ENCODE results near the gene SNX13.

The SNX13 gene

DNA sequence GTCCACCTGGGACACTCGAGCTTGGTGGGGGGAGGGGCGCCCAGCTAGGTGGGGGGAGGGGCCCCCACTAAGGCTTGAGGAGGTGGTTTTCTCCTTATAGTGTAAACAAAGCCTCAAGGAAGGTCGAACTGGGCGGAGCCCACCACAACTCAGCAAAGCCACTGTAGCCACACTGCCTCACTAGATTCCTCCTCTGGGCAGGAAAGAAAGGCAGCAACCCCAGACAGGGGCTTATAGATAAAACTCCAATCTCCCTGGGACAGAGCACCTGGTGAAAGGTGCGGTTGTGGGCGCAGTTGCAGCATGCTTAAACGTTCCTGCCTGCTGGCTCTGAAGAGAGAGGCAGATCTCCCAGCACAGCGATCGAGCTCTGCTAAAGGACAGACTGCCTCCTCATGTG lies 133.1 kb downstream of the SNX13 start:
- TF ChIP-seq CTCF (IDR thresholded peaks at IDR 0.05; ENCODE audit: insufficient read depth, low read length) (no peak), POLR2AphosphoS5 (IDR thresholded peaks at IDR 0.05; ENCODE audit: low read depth) (no peak), SPI1 (IDR thresholded peaks at IDR 0.05; ENCODE audit: borderline replicate concordance, low read depth) (no peak), REST (IDR thresholded peaks at IDR 0.05; ENCODE audit: insufficient replicate concordance, low read depth) (no peak), GABPA (IDR thresholded peaks at IDR 0.05; ENCODE audit: low read depth) (no peak)
- DNase-seq (ENCODE audit: low read depth in 1 of 2, low spot score in 1 of 2), result no peak
- Histone ChIP-seq H3K27me3 (ENCODE audit: insufficient read depth, poor library complexity, severe bottlenecking) (no peaks in the 10 kb centered on the region), H3K27ac (replicated peaks) (no peak overlapping the region), H3K4me3 (replicated peaks; ENCODE audit: insufficient read depth, low read length) (no peak overlapping the region)

- TF ChIP-seq REST (IDR thresholded peaks at IDR 0.05; ENCODE audit: insufficient replicate concordance, low read depth) (no peak), GABPA (IDR thresholded peaks at IDR 0.05; ENCODE audit: low read depth) (no peak), CTCF (IDR thresholded peaks at IDR 0.05; ENCODE audit: insufficient read depth, low read length) (no peak), POLR2AphosphoS5 (IDR thresholded peaks at IDR 0.05; ENCODE audit: low read depth) (no peak), SPI1 (IDR thresholded peaks at IDR 0.05; ENCODE audit: borderline replicate concordance, low read depth) (no peak)
- Histone ChIP-seq H3K27me3 (ENCODE audit: insufficient read depth, poor library complexity, severe bottlenecking) (no peaks in the 10 kb centered on the region), H3K27ac (replicated peaks) (no peak overlapping the region), H3K4me3 (replicated peaks; ENCODE audit: insufficient read depth, low read length) (no peak overlapping the region)
- DNase-seq (ENCODE audit: low read depth in 1 of 2, low spot score in 1 of 2), result no peak
Observed at GRCh38 chr7:17806631-17807030, 133.7 kb downstream of the SNX13 start.

DNA sequence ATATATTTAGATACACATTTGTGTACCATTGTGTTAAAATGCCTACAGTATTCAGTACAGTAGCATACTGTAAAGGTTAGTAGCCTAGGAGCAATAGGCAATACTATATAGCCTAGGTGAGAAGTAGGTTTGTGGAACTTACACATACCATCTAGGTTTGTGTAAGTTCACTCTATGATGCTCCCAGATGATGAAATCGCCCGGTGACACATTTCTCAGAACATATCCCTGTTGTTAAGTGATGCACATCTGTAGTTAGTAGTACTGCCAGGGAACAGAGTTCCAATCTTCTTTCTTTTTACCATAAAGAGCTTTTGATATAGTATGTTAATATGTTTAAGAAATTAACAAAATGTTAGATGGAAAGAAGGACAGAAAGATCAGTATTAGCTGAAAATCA lies 138.2 kb downstream of the SNX13 start:
- DNase-seq (ENCODE audit: low read depth in 1 of 2, low spot score in 1 of 2), result no peak
- Histone ChIP-seq H3K4me3 (replicated peaks; ENCODE audit: insufficient read depth, low read length) (no peak overlapping the region), H3K27ac (replicated peaks) (no peak overlapping the region), H3K27me3 (ENCODE audit: insufficient read depth, poor library complexity, severe bottlenecking) (no peaks in the 10 kb centered on the region)
- TF ChIP-seq SPI1 (IDR thresholded peaks at IDR 0.05; ENCODE audit: borderline replicate concordance, low read depth) (no peak), CTCF (IDR thresholded peaks at IDR 0.05; ENCODE audit: insufficient read depth, low read length) (no peak), REST (IDR thresholded peaks at IDR 0.05; ENCODE audit: insufficient replicate concordance, low read depth) (no peak), POLR2AphosphoS5 (IDR thresholded peaks at IDR 0.05; ENCODE audit: low read depth) (no peak), GABPA (IDR thresholded peaks at IDR 0.05; ENCODE audit: low read depth) (no peak)

Measured in HL-60 (cell line).